GM21526 (cell line): ENCODE measurements around the gene MRPL36.

Source experiments
- ATAC-seq: cut with Tn5 transposase; IDR thresholded peaks from one replicate; pipeline ENCODE4 v1.9.1; 2021; ENCODE audit warnings: moderate library complexity; ENCODE audit not compliant: unreplicated experiment, low FRiP score

MRPL36 gene

GRCh38 chr5:1782385-1783215 lies 17.0 kb downstream of the MRPL36 start:
- ATAC-seq = peak; percentile 7

GRCh38 chr5:1781726-1782384 lies 17.8 kb downstream of the MRPL36 start:
- no peak for ATAC-seq

GRCh38 chr5:1781107-1781506 lies 18.5 kb downstream of the MRPL36 start:
- no peak for ATAC-seq

- ATAC-seq = no peak
Observed at GRCh38 chr5:1780614-1780930, 19.1 kb downstream of the MRPL36 start.

- ATAC-seq = no peak
Observed at GRCh38 chr5:1779782-1780613, 19.6 kb downstream of the MRPL36 start.

- no peak for ATAC-seq
Observed at GRCh38 chr5:1779021-1779680, 20.5 kb downstream of the MRPL36 start.

GRCh38 chr5:1778138-1779020 lies 21.3 kb downstream of the MRPL36 start:
- ATAC-seq = no peak

GRCh38 chr5:1777281-1778137 lies 22.1 kb downstream of the MRPL36 start:
- ATAC-seq = no peak

- ATAC-seq = no peak
Observed at GRCh38 chr5:1776831-1777230, 22.8 kb downstream of the MRPL36 start.

GRCh38 chr5:1772634-1773033 lies 27.0 kb downstream of the MRPL36 start:
- no peak for ATAC-seq

GRCh38 chr5:1771149-1772065 lies 28.2 kb downstream of the MRPL36 start:
- ATAC-seq = no peak

GRCh38 chr5:1770443-1770802 lies 29.2 kb downstream of the MRPL36 start:
- ATAC-seq = no peak

- no peak for ATAC-seq
Observed at GRCh38 chr5:1769752-1770442, 29.7 kb downstream of the MRPL36 start.

- ATAC-seq = no peak
Observed at GRCh38 chr5:1769017-1769640, 30.5 kb downstream of the MRPL36 start.

- no peak for ATAC-seq
Observed at GRCh38 chr5:1768283-1769000, 31.2 kb downstream of the MRPL36 start.

GRCh38 chr5:1767524-1768282 lies 31.9 kb downstream of the MRPL36 start:
- no peak for ATAC-seq
